HG02588 (cell line): ENCODE data around the gene BPIFB2.

Source experiments
- ATAC-seq: cut with Tn5 transposase; IDR thresholded peaks from one replicate; pipeline ENCODE4 v1.9.1; 2021; ENCODE audit warnings: mild to moderate bottlenecking, moderate library complexity; ENCODE audit not compliant: unreplicated experiment

The BPIFB2 gene

DNA sequence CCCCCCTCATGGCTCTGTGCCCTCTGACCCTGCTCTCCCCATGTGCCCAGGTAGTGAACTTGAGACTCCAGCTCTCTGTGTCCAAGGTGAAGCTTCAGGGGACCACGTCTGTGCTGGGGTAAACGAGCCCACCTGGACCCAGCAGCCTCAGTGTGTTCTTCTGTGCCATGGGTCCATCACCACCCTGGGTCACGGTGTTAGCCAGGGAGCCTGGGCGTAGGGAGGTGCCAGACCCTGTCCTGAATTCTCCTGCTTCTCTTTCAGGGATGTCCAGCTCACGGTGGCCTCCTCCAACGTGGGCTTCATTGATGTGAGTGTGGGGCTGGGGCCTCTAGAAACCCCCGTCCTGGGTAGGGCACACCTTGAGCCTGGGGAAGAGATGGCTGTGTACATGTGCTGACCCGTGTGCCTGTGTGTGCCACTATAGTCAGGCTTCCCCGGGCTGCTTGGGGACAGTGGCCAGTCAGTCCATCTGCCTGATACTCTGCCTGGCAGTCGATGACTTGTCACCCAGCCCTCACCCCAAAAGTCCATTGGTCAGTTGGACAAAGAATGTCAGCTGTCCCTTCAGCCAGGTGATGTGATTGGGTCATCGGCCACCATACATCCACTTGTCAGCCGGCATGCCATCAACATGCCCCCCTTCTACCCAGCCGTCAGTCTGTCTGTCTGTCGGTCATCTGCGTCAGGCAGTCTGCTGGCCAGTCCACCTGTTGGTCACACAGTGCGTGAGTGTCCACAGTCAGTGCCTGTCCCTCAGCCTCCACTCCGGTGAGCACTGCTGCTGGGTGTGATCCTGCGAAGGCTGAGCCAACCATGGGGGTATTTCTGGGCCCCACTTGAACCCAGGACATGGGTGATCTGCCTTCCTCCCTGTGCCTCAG, 13.0 kb downstream of the BPIFB2 start:
- ATAC-seq, result no peak

- ATAC-seq, result no peak
Measured at GRCh38 chr20:33021879-33022278, 14.4 kb downstream of the BPIFB2 start.

- ATAC-seq, result no peak
Measured at GRCh38 chr20:33022289-33022688, 14.8 kb downstream of the BPIFB2 start.

DNA sequence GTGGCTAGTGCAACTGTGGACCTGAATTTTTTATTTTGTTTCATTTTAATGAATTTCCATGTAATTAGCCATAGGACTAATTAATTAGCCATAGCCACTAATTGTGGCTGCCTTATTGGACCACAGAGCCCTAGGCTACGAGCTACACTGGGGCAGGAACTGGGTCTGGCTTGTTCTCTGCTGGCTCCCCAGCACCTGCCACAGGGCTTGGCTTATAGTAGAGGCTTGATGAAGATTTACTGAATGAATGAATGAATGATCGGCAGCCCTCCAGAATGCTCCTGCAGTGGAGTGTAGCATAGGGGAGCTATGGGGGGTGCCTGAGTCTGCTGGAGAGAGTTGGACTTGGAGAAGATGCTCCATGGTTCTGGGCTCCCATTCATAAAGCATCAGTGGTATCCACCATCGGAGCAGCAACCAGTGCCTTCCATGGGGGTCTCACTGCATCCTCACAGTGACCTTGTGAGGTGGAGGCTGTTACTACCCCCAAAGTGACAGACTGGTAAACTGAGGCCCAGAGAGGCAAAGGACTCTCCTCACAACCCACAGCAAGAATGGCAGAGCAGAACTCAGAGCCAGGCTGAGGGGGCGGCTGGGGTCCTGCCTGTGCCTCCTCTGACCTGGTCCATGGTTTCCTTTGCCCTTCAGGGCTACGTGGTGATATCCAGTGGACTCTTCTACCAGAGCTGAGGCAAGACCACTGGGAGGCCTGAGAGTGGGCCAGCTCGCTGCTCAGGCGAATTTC, 15.4 kb downstream of the BPIFB2 start:
- no peak for ATAC-seq

GRCh38 chr20:33023439-33024242, 16.1 kb downstream of the BPIFB2 start:
- no peak for ATAC-seq

DNA sequence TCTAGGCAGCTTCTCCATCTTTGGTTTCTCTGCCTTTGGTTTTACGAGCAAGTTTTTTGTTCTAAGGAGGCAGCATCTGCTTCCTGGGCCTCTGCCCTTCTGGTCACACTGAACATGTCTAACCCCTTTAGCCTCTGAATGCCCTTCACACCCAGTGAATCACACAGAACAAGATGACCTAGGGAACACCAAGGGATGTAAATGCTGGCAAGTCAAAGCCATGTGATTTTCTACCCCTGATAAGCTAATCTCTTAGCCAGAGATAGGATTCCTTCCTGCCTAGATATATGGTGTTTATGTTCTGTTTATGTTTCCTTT, 16.7 kb downstream of the BPIFB2 start:
- no peak for ATAC-seq

DNA sequence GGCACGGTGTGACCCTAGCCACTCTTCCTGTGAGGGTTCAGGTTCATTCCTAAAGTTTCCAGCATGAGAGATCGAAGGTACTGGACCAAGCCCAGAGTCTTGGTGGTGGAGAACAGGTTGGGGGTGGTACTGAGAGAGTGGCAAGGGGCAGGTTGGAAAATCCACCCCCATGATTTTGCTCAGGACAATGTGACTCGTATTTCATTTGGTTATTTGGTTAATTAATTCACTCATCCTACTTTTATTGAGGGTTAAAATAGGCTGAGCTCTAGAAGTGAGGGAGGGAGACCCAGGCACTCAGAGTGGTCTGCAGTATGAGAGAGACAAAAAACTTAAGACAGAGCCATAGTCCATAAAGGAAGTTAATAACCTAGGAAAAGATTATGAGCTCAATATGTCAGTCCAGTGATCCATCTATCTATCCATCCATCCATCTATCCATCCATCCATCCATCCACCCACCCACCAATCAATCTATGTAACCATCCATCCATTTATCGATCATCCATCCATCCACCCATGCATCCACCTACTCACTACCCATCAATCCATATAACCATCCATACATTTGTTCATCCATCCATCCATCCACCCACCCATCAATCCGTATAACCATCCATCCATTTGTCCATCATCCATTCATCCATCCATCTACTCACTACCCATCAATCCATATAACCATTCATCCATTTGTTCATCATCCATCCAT, 17.3 kb downstream of the BPIFB2 start:
- no peak for ATAC-seq

DNA sequence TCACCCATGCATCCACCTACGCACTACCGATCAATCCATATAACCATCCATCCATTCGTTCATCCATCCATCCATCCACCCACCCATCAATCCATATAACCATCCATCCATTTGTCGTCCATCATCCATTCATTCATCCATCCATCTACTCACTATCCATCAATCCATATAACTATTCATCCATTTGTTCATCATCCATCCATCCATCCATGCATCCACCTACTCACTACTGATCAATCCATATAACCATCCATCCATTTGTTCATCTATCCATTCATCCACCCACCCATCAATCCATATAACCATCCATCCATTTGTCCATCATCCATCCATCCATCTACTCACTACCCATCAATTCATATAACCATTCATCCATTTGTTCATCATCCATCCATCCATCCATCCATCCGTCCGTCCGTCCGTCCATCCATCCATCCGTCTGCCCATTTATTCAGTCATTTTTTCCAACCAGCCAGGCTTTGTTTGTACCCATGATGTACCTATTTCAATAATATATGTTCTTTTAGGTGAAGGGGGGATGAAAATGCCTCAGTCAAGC, 17.9 kb downstream of the BPIFB2 start:
- ATAC-seq, result no peak

DNA sequence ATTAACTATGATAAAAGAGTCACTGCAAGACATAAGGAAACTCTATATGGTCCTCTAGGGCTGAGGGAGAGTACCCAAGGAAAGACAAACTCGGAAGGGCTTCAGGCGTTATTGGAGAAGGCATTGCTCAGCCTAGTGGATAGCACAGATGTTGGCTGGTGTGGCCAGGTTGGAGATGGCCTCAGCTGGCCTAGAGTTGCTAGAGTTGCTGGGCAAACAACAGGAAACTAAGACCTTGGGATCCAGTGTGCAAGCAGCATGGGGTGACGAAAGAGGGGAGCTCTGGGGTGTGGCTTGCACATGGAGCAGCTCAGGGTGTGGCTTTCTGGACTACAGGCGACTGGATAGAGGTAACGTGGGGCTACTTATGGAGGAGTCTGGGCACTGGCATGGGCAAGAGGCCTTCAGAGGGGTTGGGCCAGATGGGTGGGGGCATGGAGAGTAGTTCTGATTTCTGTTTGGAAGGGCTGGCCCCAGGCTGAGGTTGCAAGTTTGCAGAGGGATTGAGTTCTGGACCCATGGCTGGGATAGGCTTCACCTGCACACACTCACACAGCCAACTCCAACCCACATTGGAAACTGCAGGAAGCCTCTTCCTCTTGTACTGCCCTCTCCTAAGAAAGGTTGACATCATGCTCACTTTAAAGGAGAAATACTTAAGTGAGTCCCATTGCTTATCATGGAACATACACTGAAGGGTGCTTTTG, 18.7 kb downstream of the BPIFB2 start:
- no peak for ATAC-seq

DNA sequence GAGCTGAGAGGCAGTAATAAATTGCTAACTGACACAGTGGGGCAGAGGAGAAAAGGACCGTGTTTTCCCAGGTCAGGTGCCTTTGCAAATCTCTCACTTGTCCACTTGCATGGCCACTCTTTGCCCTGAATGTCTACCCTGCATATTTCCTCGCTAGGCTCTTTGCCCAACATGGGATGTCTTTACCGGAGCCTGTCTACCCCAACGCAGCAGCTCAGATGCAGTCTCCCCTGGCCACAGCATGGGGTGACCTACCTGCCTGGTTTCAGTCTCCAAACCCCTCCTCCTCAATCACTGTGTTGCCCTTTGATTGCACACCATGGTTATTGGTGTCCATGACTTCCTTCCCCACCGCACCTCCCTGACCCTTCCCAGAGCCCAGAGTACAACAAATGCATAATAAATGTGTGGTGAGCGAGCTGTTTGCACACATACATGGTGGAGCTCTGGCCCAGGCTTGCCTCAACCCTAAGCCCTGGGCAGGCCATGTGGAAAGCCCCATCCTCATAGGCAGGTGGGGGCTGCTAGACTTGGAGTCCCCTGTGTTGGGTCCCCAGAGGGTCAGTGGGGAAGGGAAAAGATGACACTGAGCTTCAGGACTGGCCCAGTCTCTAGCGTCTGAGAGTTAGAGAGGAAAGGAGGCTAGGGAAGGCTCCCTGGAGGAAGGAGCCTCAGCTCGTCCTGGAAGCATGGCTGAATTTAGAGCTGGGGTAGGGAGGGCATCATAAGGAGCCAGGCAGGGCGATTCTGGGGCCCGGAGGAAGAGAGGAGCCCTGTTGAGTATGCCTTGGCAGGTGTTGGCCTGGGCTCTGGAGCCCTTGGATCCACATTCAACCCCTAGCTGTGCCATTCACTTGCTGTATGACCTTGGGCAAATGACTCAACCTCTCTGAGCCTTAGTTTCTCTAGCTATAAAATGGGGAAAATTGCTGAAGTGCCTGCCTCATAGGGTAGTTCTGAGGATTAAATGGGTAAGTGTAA, 19.6 kb downstream of the BPIFB2 start:
- no peak for ATAC-seq

DNA sequence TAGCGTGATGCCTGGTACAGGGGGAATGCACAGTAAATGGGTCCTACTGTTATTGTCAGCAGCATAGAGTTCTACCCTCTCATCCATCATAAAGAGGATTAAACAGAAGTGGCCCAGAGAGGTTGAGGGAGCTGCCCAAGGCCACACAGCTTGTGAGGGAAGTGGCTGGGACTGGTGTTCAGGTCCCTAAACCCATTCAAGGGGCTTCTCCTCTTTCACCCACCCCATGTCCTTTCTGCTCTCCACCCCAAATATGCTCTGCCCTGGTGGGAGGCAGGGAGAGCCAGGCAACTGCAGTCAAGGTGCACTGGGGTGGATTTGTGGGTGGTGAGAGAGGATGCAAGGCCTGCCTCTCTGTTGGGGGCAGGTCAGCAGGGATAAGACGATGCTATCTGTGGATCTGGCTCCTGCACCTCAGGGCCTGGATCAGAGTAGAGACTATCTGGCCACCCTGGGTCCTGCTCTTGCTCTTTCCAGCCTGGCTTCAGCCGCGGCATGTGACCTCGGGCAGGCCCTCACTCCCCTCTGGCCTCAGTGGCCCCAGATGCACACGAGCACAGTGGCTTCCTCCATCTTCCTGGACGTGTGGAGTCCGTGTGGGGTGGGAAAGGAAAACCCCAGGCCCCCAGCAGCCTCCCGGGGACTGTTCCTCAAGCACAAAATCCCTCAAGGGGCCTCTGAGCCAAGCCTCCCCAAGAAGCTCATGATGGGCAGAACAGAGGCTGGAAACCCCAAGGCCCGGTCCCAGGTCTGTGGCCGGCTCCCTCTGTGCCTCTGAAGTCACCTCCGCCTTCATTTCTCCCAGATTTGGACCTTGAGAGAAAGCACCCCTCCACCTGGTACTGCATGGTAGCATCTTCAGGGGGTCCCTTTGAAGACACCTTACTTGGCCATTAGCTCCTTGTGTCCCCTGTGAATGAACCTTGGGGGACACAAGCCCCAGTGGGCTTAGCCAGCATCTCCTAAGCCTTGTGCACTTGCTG, 20.6 kb downstream of the BPIFB2 start:
- no peak for ATAC-seq

GRCh38 chr20:33028875-33029274, 21.4 kb downstream of the BPIFB2 start:
- no peak for ATAC-seq

GRCh38 chr20:33030076-33030475, 22.6 kb downstream of the BPIFB2 start:
- no peak for ATAC-seq

- no peak for ATAC-seq
Measured at GRCh38 chr20:33030569-33030968, 23.1 kb downstream of the BPIFB2 start.

DNA sequence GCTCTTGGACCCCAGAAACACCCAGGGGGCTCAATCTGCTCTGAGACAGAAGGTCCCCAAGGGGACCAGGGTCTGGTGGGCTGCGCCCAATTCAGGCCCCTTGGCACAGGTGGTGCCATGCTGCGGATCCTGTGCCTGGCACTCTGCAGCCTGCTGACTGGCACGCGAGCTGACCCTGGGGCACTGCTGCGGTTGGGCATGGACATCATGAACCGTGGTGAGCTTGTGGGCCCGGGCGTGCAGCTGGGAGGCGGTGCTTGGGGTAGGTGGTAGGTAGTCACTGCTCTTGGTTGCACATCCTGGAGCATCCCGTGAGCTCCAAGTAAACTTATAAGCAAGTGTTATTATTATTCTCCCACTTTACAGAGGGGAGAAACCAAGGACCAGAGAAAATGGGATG, 24.0 kb downstream of the BPIFB2 start, which contains the start of gene BPIFB6:
Gene BPIFB6, plus strand, starts transcription at position 118 of the 400 bp plus-strand sequence. Its CDS starts 0 bp downstream, at position 118.
- ATAC-seq, result no peak

DNA sequence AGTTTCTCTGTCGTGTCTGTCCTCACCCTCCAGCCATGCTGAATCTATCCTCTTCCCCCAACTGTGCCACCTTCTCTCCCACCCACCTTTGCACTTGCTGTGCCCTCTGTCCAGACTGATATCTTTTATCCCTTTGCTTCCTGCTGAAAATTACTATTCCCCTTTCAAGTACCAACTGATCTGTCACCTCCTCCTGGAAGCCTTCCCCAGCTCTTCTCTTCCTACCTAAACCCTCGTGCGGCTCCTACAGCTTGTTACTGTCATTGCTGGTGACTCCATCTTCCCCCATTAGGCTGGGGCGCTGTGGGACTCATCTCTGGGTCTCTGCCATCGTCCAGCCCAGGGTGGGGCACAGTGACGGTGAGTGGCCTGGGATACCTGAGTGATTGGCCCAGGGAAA, 25.1 kb downstream of the BPIFB2 start:
- no peak for ATAC-seq

DNA sequence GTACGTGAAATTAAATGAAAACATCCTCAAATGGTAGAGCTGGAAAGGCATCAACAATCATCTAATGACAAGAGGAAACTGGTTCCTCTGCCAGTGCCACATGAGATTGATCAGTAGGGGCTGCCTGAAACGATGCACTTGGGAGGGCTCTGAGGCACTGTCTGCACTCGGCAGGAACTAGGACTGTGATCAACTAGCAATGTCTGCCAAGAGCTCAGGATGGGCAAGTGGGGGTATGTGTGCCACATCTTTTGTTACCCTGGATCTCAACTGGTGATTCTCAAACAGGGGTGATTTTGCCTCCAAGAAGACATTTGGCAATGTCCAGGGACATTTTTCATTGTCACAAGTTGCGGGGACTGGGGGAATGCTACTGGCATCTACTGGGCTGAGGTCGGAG, 25.9 kb downstream of the BPIFB2 start:
- no peak for ATAC-seq
